ENCODE results near the gene HOMER3. TPM values are rescaled to one million over a fixed set of nuclear protein-coding genes. Genes with fewer than 3 reads are reported as not detected.
A peak's percentile ranks its signal among the peaks of the same experiment; 100 is the strongest.

Gene HOMER3
- total RNA-seq, 3 donors from 2014 or later: 2.2 to 18.0 (median 6.5) TPM

DNA sequence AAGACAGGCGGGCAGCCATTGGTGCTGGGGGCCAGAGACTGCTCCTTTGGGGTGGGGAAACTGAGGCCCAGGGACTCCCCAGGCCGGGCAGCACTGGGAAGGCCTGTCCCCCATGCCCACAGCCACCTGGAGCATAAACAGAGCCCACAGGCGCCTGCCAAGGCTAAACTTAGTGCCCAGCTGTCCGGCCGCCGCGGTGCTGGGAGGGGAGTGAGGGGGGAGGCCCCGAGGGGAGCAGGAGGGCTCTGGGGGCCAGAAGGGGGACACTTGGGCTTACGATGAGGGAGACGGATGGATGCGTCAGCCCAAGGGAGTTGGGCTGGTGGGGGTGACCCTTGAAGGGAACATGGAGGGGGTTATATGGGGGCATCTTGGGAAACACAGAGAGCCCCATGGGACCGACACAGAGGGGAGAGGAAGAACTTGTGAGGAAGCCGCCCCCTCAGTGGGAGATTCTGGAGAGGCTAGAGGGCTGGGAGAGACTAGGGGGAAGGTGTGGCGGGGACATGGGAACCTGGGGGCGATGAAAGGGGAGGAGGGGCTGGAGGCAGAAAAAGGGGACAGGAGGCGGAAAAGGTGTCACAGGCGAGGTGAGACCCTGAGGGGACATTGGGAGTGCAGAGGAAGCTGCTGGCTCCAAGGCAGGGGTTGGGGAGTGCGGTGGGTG lies 47.3 kb downstream of the HOMER3 start:
- intact Hi-C loops (cut with DNase I, micrococcal nuclease): no loop called here

DNA sequence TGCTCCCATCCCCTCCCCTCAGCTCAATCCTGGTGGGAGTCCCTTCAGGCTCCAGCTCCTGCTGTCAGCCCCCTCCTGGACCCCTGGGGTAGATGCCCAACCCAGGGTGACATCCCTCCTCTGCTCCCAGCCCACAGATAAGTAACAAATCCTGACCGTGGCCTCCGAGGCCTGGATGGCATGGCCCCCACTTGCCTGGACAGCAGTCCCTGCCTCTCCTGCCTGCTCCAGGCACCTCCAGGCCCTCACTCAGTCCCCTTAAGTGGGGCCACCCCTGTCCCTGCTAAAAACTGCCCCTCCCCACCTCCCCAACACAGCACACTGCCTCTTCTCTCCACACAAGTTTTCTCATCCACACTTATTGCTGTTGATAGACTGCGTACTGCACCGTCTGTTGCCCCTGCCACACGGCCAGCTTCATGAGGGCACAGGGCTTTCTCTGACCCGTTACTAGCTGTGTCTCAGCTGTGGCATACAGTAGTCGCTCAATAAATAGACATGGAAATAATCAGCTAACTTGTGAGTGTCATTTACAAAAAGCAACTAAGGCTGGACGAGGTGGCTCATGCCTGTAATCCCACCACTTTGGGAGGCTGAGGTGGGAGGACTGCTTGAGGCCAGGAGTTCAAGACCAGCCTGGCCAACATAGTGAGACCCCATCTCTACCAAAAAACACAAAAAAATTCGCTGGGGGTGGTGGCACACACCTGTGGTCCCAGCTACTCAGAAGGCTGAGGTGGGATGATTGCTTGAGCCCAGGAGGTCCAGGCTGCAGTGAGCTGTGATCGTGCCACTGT lies 50.9 kb downstream of the HOMER3 start:
- H3K9me3 ChIP-seq: no peaks in the 10 kb centered on the region
- no peak for DNase-seq
- intact Hi-C loops (cut with DNase I, micrococcal nuclease): no loop called here
- ATAC-seq: no peak
- H3K4me3 ChIP-seq: no peak overlapping the region
- H3K36me3 ChIP-seq (ENCODE audit: low read depth): no peaks in the 10 kb centered on the region
- TF ChIP-seq, protein P1, sequence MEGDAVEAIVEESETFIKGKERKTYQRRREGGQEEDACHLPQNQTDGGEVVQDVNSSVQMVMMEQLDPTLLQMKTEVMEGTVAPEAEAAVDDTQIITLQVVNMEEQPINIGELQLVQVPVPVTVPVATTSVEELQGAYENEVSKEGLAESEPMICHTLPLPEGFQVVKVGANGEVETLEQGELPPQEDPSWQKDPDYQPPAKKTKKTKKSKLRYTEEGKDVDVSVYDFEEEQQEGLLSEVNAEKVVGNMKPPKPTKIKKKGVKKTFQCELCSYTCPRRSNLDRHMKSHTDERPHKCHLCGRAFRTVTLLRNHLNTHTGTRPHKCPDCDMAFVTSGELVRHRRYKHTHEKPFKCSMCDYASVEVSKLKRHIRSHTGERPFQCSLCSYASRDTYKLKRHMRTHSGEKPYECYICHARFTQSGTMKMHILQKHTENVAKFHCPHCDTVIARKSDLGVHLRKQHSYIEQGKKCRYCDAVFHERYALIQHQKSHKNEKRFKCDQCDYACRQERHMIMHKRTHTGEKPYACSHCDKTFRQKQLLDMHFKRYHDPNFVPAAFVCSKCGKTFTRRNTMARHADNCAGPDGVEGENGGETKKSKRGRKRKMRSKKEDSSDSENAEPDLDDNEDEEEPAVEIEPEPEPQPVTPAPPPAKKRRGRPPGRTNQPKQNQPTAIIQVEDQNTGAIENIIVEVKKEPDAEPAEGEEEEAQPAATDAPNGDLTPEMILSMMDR (IDR thresholded peaks at IDR 0.05): no peak
- H3K4me1 ChIP-seq (ENCODE audit: low read depth): peaks cover 3% of the 10 kb centered on the region

More for the DNA sequence above, 47.3 kb downstream of the HOMER3 start:
- DNase-seq (no peak), ATAC-seq (no peak)
- H3K36me3 ChIP-seq (ENCODE audit: low read depth): no peaks in the 10 kb centered on the region
- H3K4me3 ChIP-seq: no peak overlapping the region
- H3K9me3 ChIP-seq: no peaks in the 10 kb centered on the region
- peaks cover 4% of the 10 kb centered on the region for H3K4me1 ChIP-seq (ENCODE audit: low read depth)
- TF ChIP-seq, protein P1 (IDR thresholded peaks at IDR 0.05): no peak

DNA sequence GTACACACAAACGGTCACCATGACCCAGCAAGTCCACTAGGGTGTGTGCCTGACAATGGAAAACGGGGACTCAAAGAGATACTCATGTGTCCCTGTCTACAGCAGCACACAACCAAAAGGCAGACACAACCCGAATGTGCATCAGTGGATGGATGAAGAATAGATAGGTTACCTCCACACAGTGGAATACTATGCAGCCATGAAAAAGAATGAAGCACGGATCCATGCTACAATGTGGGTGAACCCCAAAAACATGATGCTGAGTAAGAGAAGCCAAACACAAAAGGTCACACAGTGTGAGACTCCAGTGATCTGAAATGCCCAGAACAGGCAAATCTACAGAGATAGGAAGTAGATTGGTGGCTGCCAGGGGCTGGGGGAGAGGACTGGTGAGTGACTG lies 54.0 kb downstream of the HOMER3 start:
- Histone ChIP-seq H3K4me1 (ENCODE audit: low read depth) (peaks cover 8% of the 10 kb centered on the region), H3K4me3 (no peak overlapping the region), H3K36me3 (ENCODE audit: low read depth) (no peaks in the 10 kb centered on the region), H3K9me3 (no peaks in the 10 kb centered on the region)
- TF ChIP-seq, protein P1 (IDR thresholded peaks at IDR 0.05): no peak
- no peak for DNase-seq
- no peak for ATAC-seq
- intact Hi-C loops (cut with DNase I, micrococcal nuclease): no loop called here

DNA sequence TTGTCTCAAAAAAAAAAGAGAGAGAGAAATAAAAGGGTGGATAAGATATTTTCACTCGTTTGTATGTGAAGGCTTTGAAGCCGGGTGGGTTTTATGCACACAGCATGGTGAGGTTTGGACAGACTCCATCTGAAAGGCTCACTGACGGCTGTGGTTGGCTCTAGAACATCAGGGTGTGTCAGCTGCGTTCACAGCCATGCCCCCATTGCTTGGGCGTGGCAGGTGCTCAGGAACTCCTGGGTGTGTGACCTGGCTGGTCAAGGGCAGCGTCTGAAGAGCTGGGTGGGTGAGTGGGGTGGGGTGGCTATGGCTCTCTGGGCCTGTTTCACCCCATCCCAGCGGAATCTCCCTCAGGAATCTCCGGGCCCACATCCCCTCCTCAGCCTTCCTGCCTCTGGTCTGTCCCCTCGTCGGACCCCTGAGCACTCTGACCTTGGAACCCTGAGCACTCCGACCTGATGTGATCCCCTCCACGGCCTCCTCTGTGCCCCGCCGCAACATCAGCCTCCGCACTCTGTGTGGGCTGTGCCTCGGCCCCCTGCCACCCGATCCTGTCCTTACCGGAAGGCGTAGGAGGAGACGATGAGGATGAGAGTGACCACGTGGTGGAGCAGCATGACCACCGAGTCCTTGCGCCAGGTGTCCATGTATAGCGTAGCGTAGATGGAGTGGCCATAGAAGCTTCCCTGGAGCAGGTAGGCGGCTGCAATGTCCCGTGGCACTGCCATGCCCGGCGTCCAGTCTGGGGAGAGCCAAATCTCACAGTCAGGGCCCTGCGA lies 57.3 kb downstream of the HOMER3 start:
- Histone ChIP-seq H3K36me3 (ENCODE audit: low read depth) (no peaks in the 10 kb centered on the region), H3K4me1 (ENCODE audit: low read depth) (peaks cover 12% of the 10 kb centered on the region), H3K9me3 (no peaks in the 10 kb centered on the region), H3K4me3 (no peak overlapping the region)
- ATAC-seq (peak; percentile 47), DNase-seq (peak in 2 of 3 donors; percentile 68 to 73)
- TF ChIP-seq, protein P1 (IDR thresholded peaks at IDR 0.05): no peak
- intact Hi-C loops (cut with DNase I, micrococcal nuclease): no loop called here

DNA sequence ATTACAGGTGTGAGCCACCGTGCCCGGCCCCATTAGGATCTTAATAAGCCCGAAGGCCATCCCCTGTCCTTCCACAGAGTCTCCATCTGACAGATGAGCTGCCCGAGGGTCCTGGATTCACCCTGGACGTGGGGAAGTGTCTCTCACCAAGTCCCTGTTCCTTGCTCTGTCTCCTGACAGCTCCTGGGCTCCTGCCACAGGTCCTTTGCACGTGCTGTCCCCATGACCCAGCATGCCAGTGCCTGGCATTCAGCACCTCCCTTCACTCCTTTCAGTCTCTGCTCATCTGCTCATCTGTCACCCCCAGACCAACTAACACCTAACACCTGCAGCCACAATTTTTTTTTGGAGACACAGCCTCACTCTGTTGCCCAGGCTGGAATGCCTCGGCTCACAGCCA lies 59.5 kb downstream of the HOMER3 start:
- Histone ChIP-seq H3K9me3 (no peaks in the 10 kb centered on the region), H3K4me3 (no peak overlapping the region), H3K4me1 (ENCODE audit: low read depth) (peaks cover 12% of the 10 kb centered on the region), H3K36me3 (ENCODE audit: low read depth) (no peaks in the 10 kb centered on the region)
- DNase-seq: no peak
- no peak for ATAC-seq
- TF ChIP-seq, protein P1 (IDR thresholded peaks at IDR 0.05): no peak
- intact Hi-C loops (cut with DNase I, micrococcal nuclease): no loop called here

Measured in mucosa of descending colon (tissue), 3 donors.